ENCODE measurements around the gene RNF44.

RNF44 gene

GRCh38 chr5:176575488-176576422 is 38.6 kb upstream of the RNF44 start:
- TF ChIP-seq, protein P1, sequence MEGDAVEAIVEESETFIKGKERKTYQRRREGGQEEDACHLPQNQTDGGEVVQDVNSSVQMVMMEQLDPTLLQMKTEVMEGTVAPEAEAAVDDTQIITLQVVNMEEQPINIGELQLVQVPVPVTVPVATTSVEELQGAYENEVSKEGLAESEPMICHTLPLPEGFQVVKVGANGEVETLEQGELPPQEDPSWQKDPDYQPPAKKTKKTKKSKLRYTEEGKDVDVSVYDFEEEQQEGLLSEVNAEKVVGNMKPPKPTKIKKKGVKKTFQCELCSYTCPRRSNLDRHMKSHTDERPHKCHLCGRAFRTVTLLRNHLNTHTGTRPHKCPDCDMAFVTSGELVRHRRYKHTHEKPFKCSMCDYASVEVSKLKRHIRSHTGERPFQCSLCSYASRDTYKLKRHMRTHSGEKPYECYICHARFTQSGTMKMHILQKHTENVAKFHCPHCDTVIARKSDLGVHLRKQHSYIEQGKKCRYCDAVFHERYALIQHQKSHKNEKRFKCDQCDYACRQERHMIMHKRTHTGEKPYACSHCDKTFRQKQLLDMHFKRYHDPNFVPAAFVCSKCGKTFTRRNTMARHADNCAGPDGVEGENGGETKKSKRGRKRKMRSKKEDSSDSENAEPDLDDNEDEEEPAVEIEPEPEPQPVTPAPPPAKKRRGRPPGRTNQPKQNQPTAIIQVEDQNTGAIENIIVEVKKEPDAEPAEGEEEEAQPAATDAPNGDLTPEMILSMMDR (IDR thresholded peaks at IDR 0.05; ENCODE audit: extremely low read depth, missing control alignments) = no peak
- no peak for DNase-seq (ENCODE audit: low spot score)

- TF ChIP-seq, protein P1 (IDR thresholded peaks at IDR 0.05; ENCODE audit: extremely low read depth, missing control alignments) = no peak
- no peak for DNase-seq (ENCODE audit: low spot score)
Observed at GRCh38 chr5:176575066-176575465, 37.9 kb upstream of the RNF44 start.

DNA sequence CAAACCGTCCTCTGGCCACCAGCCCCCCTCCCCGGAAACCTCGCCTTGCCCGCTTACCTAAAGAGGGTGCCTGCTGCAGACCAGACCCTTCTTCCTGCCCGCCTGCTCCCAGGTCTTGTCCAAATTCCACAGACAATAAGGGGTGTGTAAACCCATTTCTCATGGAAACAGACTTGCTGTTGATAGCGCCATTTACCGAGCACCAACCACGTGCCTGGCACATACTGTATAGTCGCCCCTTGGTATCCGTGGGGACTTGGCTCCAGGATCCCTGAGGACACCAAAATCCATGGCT is 37.0 kb upstream of the RNF44 start:
- TF ChIP-seq, protein P1 (IDR thresholded peaks at IDR 0.05; ENCODE audit: extremely low read depth, missing control alignments) = no peak
- no peak for DNase-seq (ENCODE audit: low spot score)

DNA sequence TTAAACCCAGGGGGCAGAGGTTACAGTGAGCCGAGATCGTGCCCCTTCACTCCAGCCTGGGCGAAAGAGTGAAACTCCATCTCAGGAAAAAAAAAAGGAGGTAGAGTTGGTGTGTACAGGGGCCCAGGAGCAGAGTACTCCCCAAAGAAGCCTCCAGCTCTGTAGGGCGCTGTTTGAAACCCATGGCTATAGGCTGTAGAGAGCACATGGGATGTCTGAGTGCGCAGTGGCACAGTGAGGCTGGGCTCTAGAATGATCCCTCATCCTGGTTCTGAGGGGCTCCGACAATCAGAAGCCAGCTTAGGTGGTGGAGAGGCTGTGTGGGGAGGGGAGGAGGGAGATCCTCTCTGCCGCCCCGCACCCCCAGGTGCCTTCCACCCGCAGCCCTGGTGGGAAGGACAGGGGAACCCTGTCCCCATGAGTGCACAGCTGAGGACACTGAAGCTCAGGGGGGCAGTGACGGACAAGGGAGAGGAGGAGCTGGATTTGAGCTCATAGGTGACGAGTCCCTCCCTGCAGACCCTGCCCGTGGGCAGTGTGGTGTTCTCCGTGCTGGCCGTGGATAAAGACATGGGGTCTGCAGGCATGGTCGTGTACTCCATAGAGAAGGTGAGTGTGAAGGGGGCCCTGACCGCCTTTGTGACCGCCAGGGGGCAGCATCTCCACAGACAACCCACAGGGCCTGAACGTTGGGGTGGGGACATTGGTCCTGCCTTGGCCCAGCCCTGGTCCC is 36.5 kb upstream of the RNF44 start:
- TF ChIP-seq, protein P1 (IDR thresholded peaks at IDR 0.05; ENCODE audit: extremely low read depth, missing control alignments) = peak; percentile 48
- DNase-seq (ENCODE audit: low spot score) = peak; percentile 91

GRCh38 chr5:176570044-176570443 is 32.8 kb upstream of the RNF44 start:
- TF ChIP-seq, protein P1 (IDR thresholded peaks at IDR 0.05; ENCODE audit: extremely low read depth, missing control alignments) = no peak
- DNase-seq (ENCODE audit: low spot score) = no peak

DNA sequence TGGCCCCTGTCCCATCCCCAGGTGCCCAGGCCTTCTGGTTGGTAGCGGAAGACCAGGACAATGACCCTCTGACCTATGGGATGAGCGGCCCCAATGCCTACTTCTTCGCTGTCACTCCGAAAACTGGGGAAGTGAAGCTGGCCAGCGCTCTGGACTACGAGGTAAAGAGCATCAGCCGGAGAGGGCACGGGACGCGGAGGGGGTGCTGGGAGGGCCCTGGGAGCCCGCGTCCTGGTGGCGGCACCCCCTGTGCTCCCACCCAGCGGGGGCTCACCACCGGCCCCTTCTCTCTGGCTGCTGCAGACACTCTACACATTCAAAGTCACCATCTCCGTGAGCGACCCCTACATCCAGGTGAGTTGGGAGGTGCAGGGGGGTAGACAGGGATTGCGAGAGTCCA is 31.5 kb upstream of the RNF44 start:
- DNase-seq (ENCODE audit: low spot score) = no peak
- TF ChIP-seq, protein P1 (IDR thresholded peaks at IDR 0.05; ENCODE audit: extremely low read depth, missing control alignments) = no peak

GRCh38 chr5:176565760-176566288 is 28.6 kb upstream of the RNF44 start:
- no peak for DNase-seq (ENCODE audit: low spot score)
- TF ChIP-seq, protein P1 (IDR thresholded peaks at IDR 0.05; ENCODE audit: extremely low read depth, missing control alignments) = no peak

All from GM20000 (cell line).